HG03558 (cell line): Measurements from ENCODE around the gene C19orf85.

ENCODE experiments used
- ATAC-seq: cut with Tn5 transposase; IDR thresholded peaks from one replicate; pipeline ENCODE4 v1.9.1; 2021; ENCODE audit warnings: moderate number of reproducible peaks; ENCODE audit not compliant: unreplicated experiment; ENCODE audit errors: extremely low read depth

Gene C19orf85

GRCh38 chr19:55490478-55491432, 26.2 kb upstream of the C19orf85 start:
- ATAC-seq = no peak

GRCh38 chr19:55489711-55490477, 25.3 kb upstream of the C19orf85 start:
- no peak for ATAC-seq

DNA sequence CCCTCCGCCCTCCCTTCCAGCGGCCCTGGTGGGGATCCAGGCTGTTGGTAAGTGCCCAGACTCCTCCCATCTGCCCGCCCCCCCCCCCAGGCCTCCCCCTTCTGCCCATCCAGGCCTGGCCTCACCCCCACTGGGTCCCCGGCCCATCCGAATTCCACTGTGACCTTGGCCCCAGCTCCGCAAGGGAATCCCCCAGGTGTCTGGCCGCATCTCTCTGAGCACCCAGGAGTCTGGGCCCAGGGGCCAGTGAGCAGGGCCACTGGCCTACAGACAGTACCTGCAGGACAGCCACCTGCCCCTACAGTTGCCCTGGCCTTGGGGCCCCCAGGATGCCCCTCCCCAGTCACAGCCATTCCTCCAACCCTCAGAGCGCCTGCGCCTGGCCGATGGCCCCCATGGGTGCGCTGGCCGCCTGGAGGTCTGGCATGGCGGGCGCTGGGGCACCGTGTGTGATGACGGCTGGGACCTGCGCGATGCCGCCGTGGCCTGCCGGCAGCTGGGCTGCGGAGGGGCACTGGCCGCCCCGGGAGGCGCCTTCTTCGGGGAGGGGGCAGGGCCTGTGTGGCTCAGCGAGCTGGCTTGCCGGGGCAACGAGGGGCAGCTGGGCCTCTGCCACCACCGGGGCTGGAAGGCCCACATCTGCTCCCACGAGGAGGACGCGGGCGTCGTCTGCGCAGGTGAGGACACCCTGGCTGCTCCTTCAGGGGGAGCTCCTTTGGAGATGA, 24.6 kb upstream of the C19orf85 start:
- no peak for ATAC-seq

GRCh38 chr19:55487924-55488687, 23.6 kb upstream of the C19orf85 start, which contains the start of gene SSC5D:
TSS of gene SSC5D (plus strand) at chr19:55488436. CDS start at chr19:55488590, 154 bp downstream.
- no peak for ATAC-seq

GRCh38 chr19:55486971-55487923, 22.7 kb upstream of the C19orf85 start:
- ATAC-seq = no peak

DNA sequence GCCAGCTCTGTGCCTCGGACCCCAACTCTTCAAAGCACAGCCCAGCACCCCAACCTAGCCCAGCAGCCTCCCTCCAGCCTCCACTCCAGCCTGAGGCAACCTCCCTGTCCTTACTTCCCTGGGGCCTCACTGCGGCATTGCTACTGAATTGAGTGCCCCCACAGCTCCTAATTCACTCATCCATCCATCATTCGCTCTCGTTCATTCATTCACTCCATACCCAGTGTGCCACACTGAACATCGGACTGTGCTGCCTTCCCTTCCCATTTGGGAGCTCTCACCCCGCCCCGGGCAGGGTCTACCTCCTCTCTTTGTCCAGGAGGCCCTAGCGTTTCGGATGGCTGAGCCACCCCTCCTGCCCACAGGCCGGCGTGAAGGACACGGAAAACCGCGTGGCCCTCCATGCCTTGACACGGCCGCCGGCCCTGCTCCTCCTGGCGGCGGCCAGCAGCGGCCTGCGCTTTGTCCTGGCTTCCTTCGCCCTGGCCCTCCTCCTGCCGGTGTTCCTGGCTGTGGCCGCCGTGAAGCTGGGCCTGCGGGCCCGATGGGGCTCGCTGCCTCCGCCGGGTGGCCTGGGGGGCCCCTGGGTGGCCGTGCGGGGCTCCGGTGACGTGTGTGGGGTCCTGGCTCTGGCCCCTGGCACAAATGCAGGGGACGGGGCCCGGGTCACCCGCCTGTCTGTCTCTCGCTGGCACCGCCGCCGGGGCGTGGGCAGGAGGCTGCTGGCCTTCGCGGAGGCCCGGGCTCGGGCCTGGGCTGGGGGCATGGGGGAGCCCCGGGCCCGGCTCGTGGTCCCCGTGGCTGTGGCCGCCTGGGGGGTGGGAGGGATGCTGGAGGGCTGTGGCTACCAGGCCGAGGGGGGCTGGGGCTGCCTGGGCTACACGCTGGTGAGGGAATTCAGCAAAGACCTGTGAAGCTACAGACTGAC, 21.8 kb upstream of the C19orf85 start:
- no peak for ATAC-seq

DNA sequence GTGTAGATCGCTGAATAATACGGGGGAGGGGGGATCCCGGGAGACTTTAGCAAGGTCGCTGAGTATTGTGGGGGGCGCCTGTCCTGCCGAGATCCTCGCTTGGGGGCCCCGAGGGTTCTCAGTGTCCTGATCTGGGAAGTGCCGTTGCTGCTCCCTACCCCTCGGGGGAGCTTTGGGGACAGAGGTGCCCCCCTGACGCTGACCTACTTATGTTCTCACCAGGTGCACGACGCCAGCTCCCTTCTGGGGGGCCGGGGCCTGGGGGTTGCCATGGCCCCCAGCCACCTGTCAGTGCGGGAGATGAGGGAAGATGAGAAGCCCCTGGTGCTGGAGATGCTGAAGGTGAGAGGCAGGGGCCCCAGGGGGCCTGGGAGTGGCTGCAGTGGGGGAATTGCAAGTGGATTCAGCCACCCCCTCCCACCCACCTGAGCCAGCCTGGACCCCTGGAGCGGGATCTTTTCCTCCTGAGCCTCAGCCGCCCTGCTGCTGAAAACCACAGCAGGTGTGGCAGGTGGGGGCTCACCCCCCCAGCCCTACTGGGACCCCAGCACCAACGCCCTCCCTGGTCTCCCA, 21.0 kb upstream of the C19orf85 start:
- no peak for ATAC-seq

DNA sequence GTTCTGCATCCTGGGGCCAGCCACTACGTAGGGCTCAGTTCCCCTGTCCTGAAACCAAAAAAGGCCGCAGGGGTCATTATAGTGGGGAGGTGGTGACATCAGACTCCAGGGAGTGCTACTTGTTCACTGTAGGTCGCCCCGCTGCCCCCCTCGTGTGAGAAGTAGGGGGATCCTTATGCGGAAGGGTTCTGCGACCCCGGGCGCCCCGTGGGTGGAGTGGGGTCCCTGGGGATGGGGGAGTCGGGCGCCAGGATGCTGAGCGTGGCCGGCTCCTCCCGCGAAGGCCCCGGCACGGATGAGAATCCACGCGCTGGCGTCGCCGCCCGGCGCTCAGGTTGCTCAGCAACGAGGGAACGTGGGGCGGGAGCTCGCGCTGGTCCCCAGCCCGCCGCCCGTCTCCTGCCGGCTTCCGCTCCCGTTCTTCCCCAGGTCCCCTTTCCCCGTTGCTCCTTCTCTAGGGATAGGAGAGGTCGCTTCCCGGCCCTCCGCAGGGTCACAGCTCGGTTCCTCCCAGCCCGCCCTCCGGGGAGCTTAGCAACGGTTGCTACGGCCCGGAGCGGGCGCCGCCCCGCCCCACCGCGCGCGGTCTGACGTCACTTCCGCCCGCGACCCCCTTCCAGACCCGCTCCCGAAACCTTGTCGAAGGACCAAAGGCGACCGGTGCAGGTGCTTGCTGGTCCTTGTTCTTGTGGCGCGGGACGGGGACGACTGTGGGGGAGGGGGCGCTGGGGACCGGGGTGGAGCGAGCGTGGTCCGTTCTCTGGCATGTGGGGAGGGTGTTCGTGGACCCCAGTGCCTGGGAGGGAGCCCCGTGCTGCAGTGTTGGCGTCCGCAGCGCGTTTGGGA, 20.3 kb upstream of the C19orf85 start, which contains the start of gene NAT14:
Gene NAT14 (plus strand): TSS at position 596 of the 846 bp plus-strand sequence. CDS start 521 bp downstream, outside the sequence.
- no peak for ATAC-seq

DNA sequence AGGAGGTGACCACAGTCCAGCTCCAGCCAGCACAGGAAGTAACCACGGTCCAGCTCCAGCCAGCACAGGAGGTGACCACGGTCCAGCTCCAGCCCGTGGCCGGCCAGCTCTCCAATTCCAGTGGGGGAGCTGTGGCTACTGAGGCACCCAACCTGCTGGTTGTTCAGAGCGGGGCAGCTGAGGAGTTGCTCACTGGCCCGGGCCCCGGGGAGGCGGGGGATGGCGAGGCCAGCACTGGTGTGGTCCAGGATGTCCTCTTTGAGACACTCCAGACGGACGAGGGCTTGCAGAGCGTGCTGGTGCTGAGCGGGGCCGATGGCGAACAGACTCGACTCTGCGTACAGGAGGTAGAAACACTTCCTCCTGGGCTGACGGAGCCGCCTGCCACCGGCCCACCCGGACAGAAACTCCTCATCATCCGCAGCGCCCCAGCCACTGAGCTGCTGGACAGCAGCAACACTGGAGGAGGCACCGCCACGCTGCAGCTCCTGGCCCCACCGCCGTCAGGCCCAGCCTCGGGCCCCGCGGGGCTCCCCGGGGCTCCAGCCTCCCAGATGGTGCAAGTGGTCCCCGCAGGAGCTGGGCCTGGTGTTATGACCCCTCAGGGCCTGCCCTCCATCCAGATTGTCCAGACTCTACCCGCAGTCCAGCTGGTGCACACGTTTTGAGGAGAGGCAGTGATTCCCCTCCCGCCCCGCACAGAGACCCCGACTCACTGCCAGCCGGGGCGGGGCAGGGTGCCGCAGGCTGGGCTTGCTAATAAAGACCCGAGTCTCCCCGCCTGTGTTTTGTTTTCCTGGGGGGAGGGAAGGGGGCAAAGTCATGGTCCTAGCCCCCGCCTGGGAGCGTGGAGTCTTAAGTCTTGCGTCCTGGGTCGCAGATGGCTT, 19.4 kb upstream of the C19orf85 start:
- ATAC-seq = no peak

GRCh38 chr19:55482967-55483705, 18.6 kb upstream of the C19orf85 start:
- ATAC-seq = no peak

DNA sequence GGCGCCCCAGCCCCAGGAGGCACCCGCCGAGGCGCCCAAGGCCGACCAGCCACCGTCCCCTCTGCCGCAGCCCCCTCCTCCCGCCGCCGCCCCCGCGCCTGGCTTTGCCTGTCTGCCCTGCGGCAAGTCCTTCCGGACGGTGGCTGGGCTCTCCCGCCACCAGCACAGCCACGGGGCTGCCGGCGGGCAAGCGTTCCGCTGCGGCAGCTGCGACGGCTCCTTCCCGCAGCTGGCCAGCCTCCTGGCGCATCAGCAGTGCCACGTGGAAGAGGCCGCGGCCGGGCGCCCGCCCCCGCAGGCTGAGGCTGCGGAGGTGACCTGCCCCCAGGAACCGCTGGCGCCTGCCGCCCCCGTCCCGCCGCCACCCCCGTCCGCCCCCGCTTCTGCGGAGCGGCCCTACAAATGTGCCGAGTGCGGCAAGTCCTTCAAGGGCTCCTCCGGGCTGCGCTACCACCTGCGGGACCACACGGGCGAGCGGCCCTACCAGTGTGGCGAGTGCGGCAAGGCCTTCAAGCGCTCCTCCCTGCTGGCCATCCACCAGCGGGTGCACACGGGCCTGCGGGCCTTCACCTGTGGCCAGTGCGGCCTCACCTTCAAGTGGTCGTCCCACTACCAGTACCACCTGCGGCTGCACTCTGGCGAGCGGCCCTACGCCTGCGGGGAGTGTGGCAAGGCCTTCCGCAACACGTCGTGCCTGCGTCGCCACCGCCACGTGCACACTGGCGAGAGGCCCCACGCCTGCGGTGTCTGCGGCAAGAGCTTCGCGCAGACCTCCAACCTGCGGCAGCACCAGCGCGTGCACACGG, 17.8 kb upstream of the C19orf85 start:
- ATAC-seq = no peak

- no peak for ATAC-seq
These were observed 17.2 kb upstream of the C19orf85 start for GRCh38 chr19:55481794-55482155.

GRCh38 chr19:55481148-55481793, 16.7 kb upstream of the C19orf85 start:
- no peak for ATAC-seq
